ENCODE data around the gene SLC25A1. TPM values are rescaled to one million over a fixed set of nuclear protein-coding genes. Genes with fewer than 3 reads are reported as not detected.
"Not testable (repeated sequence)": the region's sequence is repeated elsewhere in the genome, so short reads cannot be mapped to it uniquely, and the experiment has no call there.

Gene SLC25A1
- total RNA-seq, 1 donor from 2014 or later: 97.9 TPM

DNA sequence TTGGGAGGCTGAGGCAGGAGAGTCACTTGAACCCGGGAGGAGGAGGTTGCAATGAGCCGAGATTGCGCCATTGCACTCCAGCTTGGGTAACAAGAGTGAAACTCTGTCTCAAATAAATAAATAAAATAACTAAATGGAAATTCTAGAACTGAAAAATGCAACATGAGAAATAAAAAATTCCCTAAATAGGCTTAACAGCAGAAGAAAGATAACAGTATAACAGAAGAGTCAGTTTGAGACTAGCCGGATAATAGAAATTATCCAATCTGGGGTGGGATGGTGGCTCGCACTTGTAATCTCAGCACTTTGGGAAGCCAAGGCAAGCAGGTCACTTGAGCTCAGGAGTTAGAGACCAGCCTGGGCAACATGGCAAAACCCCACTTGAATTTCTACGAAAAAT is 14.1 kb downstream of the SLC25A1 start:
- Histone ChIP-seq H3K36me3 (ENCODE audit: insufficient read depth, low read length) (no peaks in the 10 kb centered on the region), H3K9ac (ENCODE audit: low read length) (no peak overlapping the region), H3K4me2 (ENCODE audit: low read length) (no peak overlapping the region), H3K4me3 (ENCODE audit: insufficient read depth, low read depth, low read length) (no peak overlapping the region), H3K4me1 (ENCODE audit: insufficient read depth, low read length) (peaks cover 2% of the 10 kb centered on the region), H3K27me3 (ENCODE audit: insufficient read depth, low read length) (peaks cover 32% of the 10 kb centered on the region), H4K20me1 (ENCODE audit: insufficient read depth, low read length) (no peaks in the 10 kb centered on the region), H3K79me2 (ENCODE audit: insufficient read depth, low read length) (no peaks in the 10 kb centered on the region), H3K9me3 (ENCODE audit: insufficient read depth, low read depth, low read length) (no peaks in the 10 kb centered on the region), H2AFZ (ENCODE audit: low read depth, low read length) (no peak overlapping the region), H3K27ac (ENCODE audit: low read depth, low read length) (no peak overlapping the region)
- Mint-ChIP-seq H3K9me3 (ENCODE audit: unreplicated experiment) (peaks cover 10% of the 10 kb centered on the region), H3K36me3 (ENCODE audit: low read depth, unreplicated experiment) (no peaks in the 10 kb centered on the region), H3K27ac (ENCODE audit: unreplicated experiment) (no peak overlapping the region), H3K27me3 (ENCODE audit: low read depth, unreplicated experiment) (peaks cover 54% of the 10 kb centered on the region), H3K4me3 (ENCODE audit: unreplicated experiment) (no peak overlapping the region), H3K4me1 (ENCODE audit: low read depth, unreplicated experiment) (no peaks in the 10 kb centered on the region)
- DNase-seq (ENCODE audit: low read depth) (no peak), FAIRE-seq (no peak)
- TF ChIP-seq CTCF (IDR thresholded peaks at IDR 0.05; ENCODE audit: insufficient read depth, low read depth, low read length) (no peak), EZH2 (IDR thresholded peaks at IDR 0.05; ENCODE audit: insufficient read depth, low read length) (no peak)

DNA sequence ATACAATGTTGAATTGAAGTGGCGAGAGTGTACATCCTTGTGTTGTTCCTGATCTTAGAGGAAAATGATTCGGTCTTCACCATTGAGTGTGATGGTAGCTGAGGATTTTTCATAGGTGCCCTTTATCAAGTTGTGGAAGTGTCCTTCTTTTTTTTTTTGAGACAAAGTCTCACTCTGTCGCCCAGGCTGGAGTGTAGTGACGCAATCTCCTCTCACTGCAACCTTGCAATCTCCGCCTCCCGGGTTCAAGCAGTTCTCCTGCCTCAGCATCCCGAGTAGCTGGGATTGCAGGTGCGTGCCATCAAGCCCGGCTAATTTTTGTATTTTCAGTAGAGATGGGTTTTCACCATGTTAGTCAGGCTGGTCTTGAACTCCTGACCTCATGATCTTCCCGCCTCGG is 19.9 kb downstream of the SLC25A1 start:
- not testable (repeated sequence) for H3K27ac Mint-ChIP-seq (ENCODE audit: unreplicated experiment); FAIRE-seq

GRCh38 chr22:19156109-19156508 is 22.4 kb downstream of the SLC25A1 start:
- peaks cover 20% of the 10 kb centered on the region for H3K27me3 ChIP-seq (ENCODE audit: insufficient read depth, low read length)
- not testable (repeated sequence) for H3K4me1 ChIP-seq (ENCODE audit: insufficient read depth, low read length); H3K4me3 ChIP-seq (ENCODE audit: insufficient read depth, low read depth, low read length); H3K36me3 Mint-ChIP-seq (ENCODE audit: low read depth, unreplicated experiment); H3K27ac ChIP-seq (ENCODE audit: low read depth, low read length); H3K4me2 ChIP-seq (ENCODE audit: low read length); H3K9ac ChIP-seq (ENCODE audit: low read length); H2AFZ ChIP-seq (ENCODE audit: low read depth, low read length); H3K79me2 ChIP-seq (ENCODE audit: insufficient read depth, low read length); FAIRE-seq; H3K36me3 ChIP-seq (ENCODE audit: insufficient read depth, low read length); DNase-seq (ENCODE audit: low read depth); H3K4me1 Mint-ChIP-seq (ENCODE audit: low read depth, unreplicated experiment); H3K4me3 Mint-ChIP-seq (ENCODE audit: unreplicated experiment); H3K27ac Mint-ChIP-seq (ENCODE audit: unreplicated experiment); H3K9me3 ChIP-seq (ENCODE audit: insufficient read depth, low read depth, low read length); H4K20me1 ChIP-seq (ENCODE audit: insufficient read depth, low read length)
- peaks cover 17% of the 10 kb centered on the region for H3K9me3 Mint-ChIP-seq (ENCODE audit: unreplicated experiment)
- H3K27me3 Mint-ChIP-seq (ENCODE audit: low read depth, unreplicated experiment): peaks cover 58% of the 10 kb centered on the region

More for the DNA sequence above, 19.9 kb downstream of the SLC25A1 start:
- not testable (repeated sequence) for H3K4me3 Mint-ChIP-seq (ENCODE audit: unreplicated experiment); H3K79me2 ChIP-seq (ENCODE audit: insufficient read depth, low read length); DNase-seq (ENCODE audit: low read depth); H2AFZ ChIP-seq (ENCODE audit: low read depth, low read length); H3K4me1 ChIP-seq (ENCODE audit: insufficient read depth, low read length); H3K36me3 ChIP-seq (ENCODE audit: insufficient read depth, low read length); H4K20me1 ChIP-seq (ENCODE audit: insufficient read depth, low read length); H3K9me3 ChIP-seq (ENCODE audit: insufficient read depth, low read depth, low read length); H3K27me3 ChIP-seq (ENCODE audit: insufficient read depth, low read length); H3K4me2 ChIP-seq (ENCODE audit: low read length); H3K36me3 Mint-ChIP-seq (ENCODE audit: low read depth, unreplicated experiment); H3K9me3 Mint-ChIP-seq (ENCODE audit: unreplicated experiment); H3K9ac ChIP-seq (ENCODE audit: low read length); H3K27ac ChIP-seq (ENCODE audit: low read depth, low read length); H3K4me1 Mint-ChIP-seq (ENCODE audit: low read depth, unreplicated experiment); H3K4me3 ChIP-seq (ENCODE audit: insufficient read depth, low read depth, low read length)
- peaks cover 48% of the 10 kb centered on the region for H3K27me3 Mint-ChIP-seq (ENCODE audit: low read depth, unreplicated experiment)
